ENCODE measurements around the gene WDR74.

Gene WDR74

DNA sequence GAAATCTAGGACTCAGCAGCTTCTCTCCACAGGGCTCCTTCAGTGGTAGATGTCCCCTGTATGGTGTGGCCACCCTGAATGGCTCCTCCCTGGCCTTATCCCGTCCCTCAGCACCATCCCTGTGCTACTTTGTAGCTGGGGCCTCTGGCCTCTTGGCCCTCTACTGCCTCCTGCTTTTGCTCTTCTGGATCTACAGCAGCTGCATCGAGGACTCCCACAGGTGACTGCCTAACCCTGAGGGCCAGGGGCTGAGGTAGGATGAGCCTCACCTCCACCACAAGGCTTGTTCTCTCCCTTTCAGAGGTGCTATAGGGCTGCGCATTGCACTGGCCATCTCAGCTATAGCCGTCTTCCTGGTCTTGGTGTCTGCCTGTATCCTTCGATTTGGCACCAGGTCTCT lies 50.4 kb downstream of the WDR74 start:
- Histone ChIP-seq H3K36me3 (ENCODE audit: insufficient read depth) (no peaks in the 10 kb centered on the region), H3K4me3 (IDR thresholded peaks at IDR 0.05; ENCODE audit: insufficient read depth, low read depth, low read length) (no peak overlapping the region), H3K27ac (no peak overlapping the region)

DNA sequence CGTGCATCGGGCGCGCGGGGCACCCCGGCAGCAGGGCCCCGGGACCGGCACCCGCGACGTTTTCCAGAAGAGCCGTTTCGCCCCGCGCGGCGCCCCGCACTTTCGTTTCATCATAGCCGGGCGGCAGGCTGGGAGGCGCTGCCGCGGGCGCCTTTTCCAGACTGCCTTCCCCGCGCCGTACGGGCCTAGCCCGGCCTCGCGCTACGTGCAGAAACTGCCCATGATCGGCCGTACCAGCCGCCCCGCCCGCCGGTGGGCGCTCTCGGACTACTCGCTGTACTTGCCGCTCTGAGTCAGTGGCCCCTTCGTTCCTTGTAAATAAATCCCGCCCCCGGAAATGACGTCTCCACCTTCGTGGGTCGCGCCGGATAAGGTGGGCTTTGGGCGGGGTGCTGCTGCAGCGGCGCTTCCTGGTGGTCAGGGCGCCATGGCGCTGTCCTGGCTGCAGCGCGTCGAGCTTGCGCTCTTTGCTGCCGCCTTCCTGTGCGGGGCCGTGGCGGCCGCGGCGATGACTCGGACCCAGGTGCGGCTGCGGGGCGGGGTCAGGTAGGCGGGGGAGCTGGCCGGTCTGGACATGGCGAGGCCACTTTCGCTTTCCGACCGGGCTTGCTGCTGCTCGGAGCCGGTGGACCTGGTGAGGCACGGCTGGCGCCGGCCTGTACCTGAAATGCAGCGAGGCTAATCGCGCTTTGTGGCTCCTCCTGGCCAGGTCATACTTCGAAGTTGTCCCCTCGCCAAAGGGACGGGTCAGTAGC lies 52.2 kb downstream of the WDR74 start, which contains the start of gene TMEM179B:
Gene TMEM179B, plus strand, starts transcription at position 398 of the 755 bp plus-strand sequence. Its CDS starts 30 bp downstream, at position 428.
- Histone ChIP-seq H3K9ac (peak within 1 kb of the TSS; percentile 73), H3K27me3 (ENCODE audit: insufficient read depth, low read depth) (no peaks in the 10 kb centered on the region), H3K27ac (peak within 1 kb of the TSS; percentile 77), H4K20me1 (ENCODE audit: insufficient read depth) (no peaks in the 10 kb centered on the region), H3K4me3 (IDR thresholded peaks at IDR 0.05; ENCODE audit: insufficient read depth, low read depth, low read length) (no peak within 1 kb of the TSS), H3K4me2 (peak within 1 kb of the TSS; percentile 94), H3K4me1 (ENCODE audit: low read depth, poor library complexity, severe bottlenecking) (peaks cover 35% of the 10 kb centered on the region), H3K36me3 (ENCODE audit: insufficient read depth) (no peaks in the 10 kb centered on the region), H3K79me2 (ENCODE audit: insufficient read depth, low read depth) (peaks cover 46% of the 10 kb centered on the region), H2AFZ (ENCODE audit: low read depth) (peak within 1 kb of the TSS; percentile 55)
- TF ChIP-seq, protein P1, sequence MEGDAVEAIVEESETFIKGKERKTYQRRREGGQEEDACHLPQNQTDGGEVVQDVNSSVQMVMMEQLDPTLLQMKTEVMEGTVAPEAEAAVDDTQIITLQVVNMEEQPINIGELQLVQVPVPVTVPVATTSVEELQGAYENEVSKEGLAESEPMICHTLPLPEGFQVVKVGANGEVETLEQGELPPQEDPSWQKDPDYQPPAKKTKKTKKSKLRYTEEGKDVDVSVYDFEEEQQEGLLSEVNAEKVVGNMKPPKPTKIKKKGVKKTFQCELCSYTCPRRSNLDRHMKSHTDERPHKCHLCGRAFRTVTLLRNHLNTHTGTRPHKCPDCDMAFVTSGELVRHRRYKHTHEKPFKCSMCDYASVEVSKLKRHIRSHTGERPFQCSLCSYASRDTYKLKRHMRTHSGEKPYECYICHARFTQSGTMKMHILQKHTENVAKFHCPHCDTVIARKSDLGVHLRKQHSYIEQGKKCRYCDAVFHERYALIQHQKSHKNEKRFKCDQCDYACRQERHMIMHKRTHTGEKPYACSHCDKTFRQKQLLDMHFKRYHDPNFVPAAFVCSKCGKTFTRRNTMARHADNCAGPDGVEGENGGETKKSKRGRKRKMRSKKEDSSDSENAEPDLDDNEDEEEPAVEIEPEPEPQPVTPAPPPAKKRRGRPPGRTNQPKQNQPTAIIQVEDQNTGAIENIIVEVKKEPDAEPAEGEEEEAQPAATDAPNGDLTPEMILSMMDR (conservative IDR thresholded peaks at IDR 0.05; ENCODE audit: low read depth, low read length), result peak; percentile 15; the same call in 1 of the 2 replicates

More for the DNA sequence above, 50.4 kb downstream of the WDR74 start:
- H2AFZ ChIP-seq (ENCODE audit: low read depth), result no peak overlapping the region
- TF ChIP-seq, protein P1 (conservative IDR thresholded peaks at IDR 0.05; ENCODE audit: low read depth, low read length), result no peak
- H3K79me2 ChIP-seq (ENCODE audit: insufficient read depth, low read depth), result peaks cover 46% of the 10 kb centered on the region
- H3K27me3 ChIP-seq (ENCODE audit: insufficient read depth, low read depth), result no peaks in the 10 kb centered on the region
- H4K20me1 ChIP-seq (ENCODE audit: insufficient read depth), result no peaks in the 10 kb centered on the region
- peaks cover 36% of the 10 kb centered on the region for H3K4me1 ChIP-seq (ENCODE audit: low read depth, poor library complexity, severe bottlenecking)
- no peak overlapping the region for H3K9ac ChIP-seq
- no peak overlapping the region; the same call in 1 of the 2 replicates for H3K4me2 ChIP-seq

DNA sequence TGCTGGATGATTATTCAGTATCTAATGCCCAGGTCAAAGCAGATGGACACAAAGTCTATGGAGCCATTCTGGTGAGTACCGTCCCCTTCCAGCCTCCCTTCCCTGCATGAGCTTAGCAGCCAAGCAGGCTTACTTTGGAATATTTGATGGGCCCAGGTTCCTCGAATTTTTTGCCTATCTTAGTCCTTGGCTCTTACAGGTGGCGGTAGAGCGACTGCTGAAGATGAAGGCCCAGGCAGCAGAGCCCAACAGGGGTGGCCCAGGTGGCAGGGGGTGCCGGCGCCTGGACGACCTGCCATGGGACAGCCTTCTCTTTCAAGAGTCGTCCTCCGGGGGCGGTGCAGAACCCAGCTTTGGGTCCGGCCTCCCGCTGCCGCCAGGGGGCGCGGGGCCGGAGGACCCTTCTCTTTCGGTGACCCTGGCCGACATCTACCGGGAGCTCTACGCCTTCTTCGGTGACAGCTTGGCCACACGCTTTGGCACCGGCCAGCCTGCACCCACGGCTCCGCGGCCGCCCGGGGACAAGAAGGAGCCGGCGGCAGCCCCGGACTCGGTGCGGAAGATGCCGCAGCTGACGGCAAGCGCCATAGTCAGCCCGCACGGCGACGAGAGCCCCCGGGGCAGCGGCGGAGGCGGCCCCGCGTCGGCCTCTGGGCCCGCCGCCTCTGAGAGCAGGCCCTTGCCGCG lies 52.9 kb downstream of the WDR74 start:
- Histone ChIP-seq H3K36me3 (ENCODE audit: insufficient read depth) (no peaks in the 10 kb centered on the region), H3K79me2 (ENCODE audit: insufficient read depth, low read depth) (peaks cover 44% of the 10 kb centered on the region), H3K9ac (peak overlapping the region; percentile 73), H3K27ac (peak overlapping the region; percentile 77), H4K20me1 (ENCODE audit: insufficient read depth) (no peaks in the 10 kb centered on the region), H2AFZ (ENCODE audit: low read depth) (peak overlapping the region; percentile 55), H3K4me1 (ENCODE audit: low read depth, poor library complexity, severe bottlenecking) (peaks cover 32% of the 10 kb centered on the region), H3K4me3 (IDR thresholded peaks at IDR 0.05; ENCODE audit: insufficient read depth, low read depth, low read length) (no peak overlapping the region), H3K4me2 (peak overlapping the region; percentile 94), H3K27me3 (ENCODE audit: insufficient read depth, low read depth) (no peaks in the 10 kb centered on the region)
- TF ChIP-seq, protein P1 (conservative IDR thresholded peaks at IDR 0.05; ENCODE audit: low read depth, low read length), result peak; percentile 88

All from KMS-11 (cell line).